ENCODE measurements around the gene CABCOCO1. TPM values are rescaled to one million over a fixed set of nuclear protein-coding genes. Genes with fewer than 3 reads are reported as not detected.

The CABCOCO1 gene
- polyA plus RNA-seq, 1 experiment = 2.4 TPM

DNA sequence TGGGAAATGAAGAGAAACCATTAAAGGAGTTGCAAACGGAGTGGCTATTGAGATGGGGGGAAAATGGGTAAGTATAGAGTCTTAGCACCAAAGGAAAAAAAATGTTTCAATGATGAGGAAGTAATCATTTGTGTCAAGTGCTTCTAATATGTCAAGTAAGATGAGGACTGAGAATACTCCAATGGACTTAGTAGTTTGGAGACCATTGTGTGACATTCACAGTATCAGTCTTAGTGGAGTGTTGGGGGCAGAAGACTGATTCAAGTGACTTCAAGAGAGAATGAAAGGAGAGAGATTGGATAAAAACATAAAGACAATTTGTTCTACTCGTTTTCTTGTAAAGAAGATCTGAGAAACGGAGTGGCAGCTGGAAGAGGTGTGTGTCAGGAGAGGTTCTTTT lies 150.2 kb downstream of the CABCOCO1 start:
- CTCF ChIA-PET = interaction anchor here (1.1 kb wide), 1 partner anchor 9 kb away, joined by 3 read pairs; no protein-coding TSS in a partner anchor
- no peak for DNase-seq (ENCODE audit: low read depth)
- H3K36me3 ChIP-seq (ENCODE audit: control insufficient read depth, insufficient read depth, low read length) = no peaks in the 10 kb centered on the region
- no peaks in the 10 kb centered on the region for H3K27me3 ChIP-seq (ENCODE audit: control insufficient read depth, insufficient read depth, low read length)
- POLR2A ChIA-PET = no interaction called here
- TF ChIP-seq, protein P1, sequence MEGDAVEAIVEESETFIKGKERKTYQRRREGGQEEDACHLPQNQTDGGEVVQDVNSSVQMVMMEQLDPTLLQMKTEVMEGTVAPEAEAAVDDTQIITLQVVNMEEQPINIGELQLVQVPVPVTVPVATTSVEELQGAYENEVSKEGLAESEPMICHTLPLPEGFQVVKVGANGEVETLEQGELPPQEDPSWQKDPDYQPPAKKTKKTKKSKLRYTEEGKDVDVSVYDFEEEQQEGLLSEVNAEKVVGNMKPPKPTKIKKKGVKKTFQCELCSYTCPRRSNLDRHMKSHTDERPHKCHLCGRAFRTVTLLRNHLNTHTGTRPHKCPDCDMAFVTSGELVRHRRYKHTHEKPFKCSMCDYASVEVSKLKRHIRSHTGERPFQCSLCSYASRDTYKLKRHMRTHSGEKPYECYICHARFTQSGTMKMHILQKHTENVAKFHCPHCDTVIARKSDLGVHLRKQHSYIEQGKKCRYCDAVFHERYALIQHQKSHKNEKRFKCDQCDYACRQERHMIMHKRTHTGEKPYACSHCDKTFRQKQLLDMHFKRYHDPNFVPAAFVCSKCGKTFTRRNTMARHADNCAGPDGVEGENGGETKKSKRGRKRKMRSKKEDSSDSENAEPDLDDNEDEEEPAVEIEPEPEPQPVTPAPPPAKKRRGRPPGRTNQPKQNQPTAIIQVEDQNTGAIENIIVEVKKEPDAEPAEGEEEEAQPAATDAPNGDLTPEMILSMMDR (IDR thresholded peaks at IDR 0.05; ENCODE audit: insufficient read depth, low read depth, low read length) = no peak
- no peak overlapping the region for H3K4me3 ChIP-seq (ENCODE audit: low read depth, low read length)

DNA sequence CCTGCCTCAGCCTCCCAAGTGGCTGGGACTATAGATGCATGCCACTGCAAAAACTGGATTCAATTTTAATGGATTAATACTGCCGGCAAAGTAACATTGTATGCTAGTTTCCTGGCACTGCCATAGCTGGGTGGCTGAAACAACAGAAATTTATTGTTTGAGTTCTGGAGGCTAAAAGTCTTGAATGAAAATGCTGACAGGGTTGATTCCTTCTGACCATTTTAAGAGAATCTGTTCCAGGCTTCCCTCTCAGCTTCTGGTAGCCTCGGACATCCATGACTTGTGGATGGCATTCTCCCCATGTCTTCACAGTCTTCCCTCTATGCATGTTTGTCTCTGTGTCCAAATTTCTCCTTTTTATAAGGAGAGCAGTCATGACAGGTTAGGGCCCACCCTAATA lies 151.4 kb downstream of the CABCOCO1 start:
- POLR2A ChIA-PET = no interaction called here
- TF ChIP-seq, protein P1 (IDR thresholded peaks at IDR 0.05; ENCODE audit: insufficient read depth, low read depth, low read length) = no peak

DNA sequence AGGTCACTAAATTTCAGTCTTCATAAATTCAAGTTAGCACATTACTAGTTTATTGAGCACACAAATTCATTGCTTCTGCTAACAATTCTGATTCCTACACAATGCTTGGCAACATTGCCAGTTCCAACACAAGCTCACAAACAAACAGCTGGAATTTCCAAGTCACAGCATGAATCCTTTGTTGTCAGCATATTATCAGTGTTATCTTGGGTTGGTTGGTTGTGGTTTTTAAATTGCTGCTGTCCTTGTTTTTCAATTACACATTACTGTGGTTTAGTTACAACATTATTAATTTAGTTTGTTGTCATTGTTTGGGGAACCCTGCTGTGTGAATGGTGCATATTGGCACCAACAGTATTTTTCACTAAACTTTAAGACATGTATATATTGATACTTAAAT lies 152.8 kb downstream of the CABCOCO1 start:
- ChIA-PET POLR2A (no interaction called here), CTCF (no interaction called here)
- no peak overlapping the region for H3K4me3 ChIP-seq (ENCODE audit: low read depth, low read length)
- DNase-seq (ENCODE audit: low read depth) = no peak
- TF ChIP-seq, protein P1 (IDR thresholded peaks at IDR 0.05; ENCODE audit: insufficient read depth, low read depth, low read length) = no peak
- H3K36me3 ChIP-seq (ENCODE audit: control insufficient read depth, insufficient read depth, low read length) = no peaks in the 10 kb centered on the region
- H3K27me3 ChIP-seq (ENCODE audit: control insufficient read depth, insufficient read depth, low read length) = no peaks in the 10 kb centered on the region

More for the DNA sequence above, 151.4 kb downstream of the CABCOCO1 start:
- DNase-seq (ENCODE audit: low read depth) = no peak
- CTCF ChIA-PET = interaction anchor here (0.7 to 1.1 kb wide), 3 partner anchors 10 to 224 kb away, joined by 3 read pairs; no protein-coding TSS in a partner anchor
- no peaks in the 10 kb centered on the region for H3K27me3 ChIP-seq (ENCODE audit: control insufficient read depth, insufficient read depth, low read length)
- no peaks in the 10 kb centered on the region for H3K36me3 ChIP-seq (ENCODE audit: control insufficient read depth, insufficient read depth, low read length)
- no peak overlapping the region for H3K4me3 ChIP-seq (ENCODE audit: low read depth, low read length)

Other genes starting within 250 kb of the CABCOCO1 start
- gene TMEM26, start 209.5 kb upstream of the CABCOCO1 start, polyA plus RNA-seq (2011; rRNA removed) = 1.3 TPM in 2 replicates
- 73.8 and 74.5 TPM in 2 replicates for gene ARID5B, start 238.8 kb downstream of the CABCOCO1 start, polyA plus RNA-seq (2011; rRNA removed)